ENCODE measurements around the gene MAZ.

GRCh38 chr16:29760567-29761279 lies 45.6 kb upstream of the MAZ start:
- no peak for TF ChIP-seq CTCF (IDR thresholded peaks at IDR 0.05; ENCODE audit: low read depth, low read length, missing input control)
- TF ChIP-seq REST (IDR thresholded peaks at IDR 0.05): no peak
- TF ChIP-seq TAF1 (conservative IDR thresholded peaks at IDR 0.05): no peak
- no peak for TF ChIP-seq MAX (IDR thresholded peaks at IDR 0.05)
- no peak for TF ChIP-seq FOXA1 (IDR thresholded peaks at IDR 0.05)
- peak; percentile 61 for TF ChIP-seq SP1 (IDR thresholded peaks at IDR 0.05)
- TF ChIP-seq EGR1 (IDR thresholded peaks at IDR 0.05; ENCODE audit: low read depth in 2 of 2): no peak
- TF ChIP-seq ZBTB33 (IDR thresholded peaks at IDR 0.05): no peak
- TF ChIP-seq JUND (IDR thresholded peaks at IDR 0.05): no peak
- no peak for TF ChIP-seq ATF3 (IDR thresholded peaks at IDR 0.05)
- no peak for TF ChIP-seq RAD21 (IDR thresholded peaks at IDR 0.05)
- TF ChIP-seq YY1 (IDR thresholded peaks at IDR 0.05): no peak
